ENCODE results near the gene STXBP6. TPM values are rescaled to one million over a fixed set of nuclear protein-coding genes. Genes with fewer than 3 reads are reported as not detected.

STXBP6 gene
- total and polyA plus RNA-seq, 2 experiments from 2014 or later, result 19.7 to 29.0 TPM

- H3K4me1 ChIP-seq (ENCODE audit: insufficient read depth), result no peaks in the 10 kb centered on the region
- no peaks in the 10 kb centered on the region for H3K27me3 Mint-ChIP-seq (ENCODE audit: insufficient read depth, low read depth, poor library complexity)
- no peaks in the 10 kb centered on the region for H3K27me3 ChIP-seq (ENCODE audit: insufficient read depth)
- H3K4me3 ChIP-seq, result no peak overlapping the region
- no peaks in the 10 kb centered on the region for H3K36me3 ChIP-seq (ENCODE audit: insufficient read depth)
- H3K9me3 Mint-ChIP-seq, result no peaks in the 10 kb centered on the region; the same call in 2 of the 3 replicates
- H3K27ac Mint-ChIP-seq, result no peak overlapping the region
- no peak for DNase-seq (ENCODE audit: low spot score)
- H2AFZ ChIP-seq, result no peak overlapping the region
- H4K20me1 ChIP-seq (replicated peaks; ENCODE audit: insufficient read depth), result peaks cover 8% of the 10 kb centered on the region; the same call in 1 of the 2 replicates
- TF ChIP-seq STAT1 (IDR thresholded peaks at IDR 0.05; ENCODE audit: unreplicated experiment) (no peak), CREB1 (CRISPR knock-in tag; IDR thresholded peaks at IDR 0.05; ENCODE audit: low read depth) (no peak), NANOG (IDR thresholded peaks at IDR 0.05; ENCODE audit: borderline replicate concordance) (no peak), JUNB (IDR thresholded peaks at IDR 0.05; ENCODE audit: unreplicated experiment) (no peak)
- TF ChIP-seq, protein P1, sequence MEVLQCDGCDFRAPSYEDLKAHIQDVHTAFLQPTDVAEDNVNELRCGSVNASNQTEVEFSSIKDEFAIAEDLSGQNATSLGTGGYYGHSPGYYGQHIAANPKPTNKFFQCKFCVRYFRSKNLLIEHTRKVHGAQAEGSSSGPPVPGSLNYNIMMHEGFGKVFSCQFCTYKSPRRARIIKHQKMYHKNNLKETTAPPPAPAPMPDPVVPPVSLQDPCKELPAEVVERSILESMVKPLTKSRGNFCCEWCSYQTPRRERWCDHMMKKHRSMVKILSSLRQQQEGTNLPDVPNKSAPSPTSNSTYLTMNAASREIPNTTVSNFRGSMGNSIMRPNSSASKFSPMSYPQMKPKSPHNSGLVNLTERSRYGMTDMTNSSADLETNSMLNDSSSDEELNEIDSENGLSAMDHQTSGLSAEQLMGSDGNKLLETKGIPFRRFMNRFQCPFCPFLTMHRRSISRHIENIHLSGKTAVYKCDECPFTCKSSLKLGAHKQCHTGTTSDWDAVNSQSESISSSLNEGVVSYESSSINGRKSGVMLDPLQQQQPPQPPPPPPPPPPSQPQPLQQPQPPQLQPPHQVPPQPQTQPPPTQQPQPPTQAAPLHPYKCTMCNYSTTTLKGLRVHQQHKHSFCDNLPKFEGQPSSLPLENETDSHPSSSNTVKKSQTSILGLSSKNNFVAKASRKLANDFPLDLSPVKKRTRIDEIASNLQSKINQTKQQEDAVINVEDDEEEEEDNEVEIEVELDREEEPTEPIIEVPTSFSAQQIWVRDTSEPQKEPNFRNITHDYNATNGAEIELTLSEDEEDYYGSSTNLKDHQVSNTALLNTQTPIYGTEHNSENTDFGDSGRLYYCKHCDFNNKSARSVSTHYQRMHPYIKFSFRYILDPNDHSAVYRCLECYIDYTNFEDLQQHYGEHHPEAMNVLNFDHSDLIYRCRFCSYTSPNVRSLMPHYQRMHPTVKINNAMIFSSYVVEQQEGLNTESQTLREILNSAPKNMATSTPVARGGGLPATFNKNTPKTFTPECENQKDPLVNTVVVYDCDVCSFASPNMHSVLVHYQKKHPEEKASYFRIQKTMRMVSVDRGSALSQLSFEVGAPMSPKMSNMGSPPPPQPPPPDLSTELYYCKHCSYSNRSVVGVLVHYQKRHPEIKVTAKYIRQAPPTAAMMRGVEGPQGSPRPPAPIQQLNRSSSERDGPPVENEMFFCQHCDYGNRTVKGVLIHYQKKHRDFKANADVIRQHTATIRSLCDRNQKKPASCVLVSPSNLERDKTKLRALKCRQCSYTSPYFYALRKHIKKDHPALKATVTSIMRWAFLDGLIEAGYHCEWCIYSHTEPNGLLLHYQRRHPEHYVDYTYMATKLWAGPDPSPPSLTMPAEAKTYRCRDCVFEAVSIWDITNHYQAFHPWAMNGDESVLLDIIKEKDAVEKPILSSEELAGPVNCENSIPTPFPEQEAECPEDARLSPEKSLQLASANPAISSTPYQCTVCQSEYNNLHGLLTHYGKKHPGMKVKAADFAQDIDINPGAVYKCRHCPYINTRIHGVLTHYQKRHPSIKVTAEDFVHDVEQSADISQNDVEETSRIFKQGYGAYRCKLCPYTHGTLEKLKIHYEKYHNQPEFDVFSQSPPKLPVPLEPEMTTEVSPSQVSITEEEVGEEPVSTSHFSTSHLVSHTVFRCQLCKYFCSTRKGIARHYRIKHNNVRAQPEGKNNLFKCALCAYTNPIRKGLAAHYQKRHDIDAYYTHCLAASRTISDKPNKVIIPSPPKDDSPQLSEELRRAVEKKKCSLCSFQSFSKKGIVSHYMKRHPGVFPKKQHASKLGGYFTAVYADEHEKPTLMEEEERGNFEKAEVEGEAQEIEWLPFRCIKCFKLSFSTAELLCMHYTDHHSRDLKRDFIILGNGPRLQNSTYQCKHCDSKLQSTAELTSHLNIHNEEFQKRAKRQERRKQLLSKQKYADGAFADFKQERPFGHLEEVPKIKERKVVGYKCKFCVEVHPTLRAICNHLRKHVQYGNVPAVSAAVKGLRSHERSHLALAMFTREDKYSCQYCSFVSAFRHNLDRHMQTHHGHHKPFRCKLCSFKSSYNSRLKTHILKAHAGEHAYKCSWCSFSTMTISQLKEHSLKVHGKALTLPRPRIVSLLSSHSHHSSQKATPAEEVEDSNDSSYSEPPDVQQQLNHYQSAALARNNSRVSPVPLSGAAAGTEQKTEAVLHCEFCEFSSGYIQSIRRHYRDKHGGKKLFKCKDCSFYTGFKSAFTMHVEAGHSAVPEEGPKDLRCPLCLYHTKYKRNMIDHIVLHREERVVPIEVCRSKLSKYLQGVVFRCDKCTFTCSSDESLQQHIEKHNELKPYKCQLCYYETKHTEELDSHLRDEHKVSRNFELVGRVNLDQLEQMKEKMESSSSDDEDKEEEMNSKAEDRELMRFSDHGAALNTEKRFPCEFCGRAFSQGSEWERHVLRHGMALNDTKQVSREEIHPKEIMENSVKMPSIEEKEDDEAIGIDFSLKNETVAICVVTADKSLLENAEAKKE (CRISPR knock-in tag; IDR thresholded peaks at IDR 0.05), result no peak
- no peaks in the 10 kb centered on the region for H3F3A ChIP-seq (replicated peaks; ENCODE audit: low read depth)
- peaks cover 10% of the 10 kb centered on the region for H3K4me1 Mint-ChIP-seq
- no peak overlapping the region for H3K4me2 ChIP-seq
- no peak for ATAC-seq
- no peaks in the 10 kb centered on the region for H3K79me2 ChIP-seq (replicated peaks; ENCODE audit: insufficient read depth)
- H3K27ac ChIP-seq (ENCODE audit: low read depth), result no peak overlapping the region
- no peak overlapping the region for H3K4me3 Mint-ChIP-seq
- no peaks in the 10 kb centered on the region; the same call in 1 of the 2 replicates for H3K9me2 ChIP-seq (ENCODE audit: insufficient read depth)
- no peaks in the 10 kb centered on the region for H3K36me3 Mint-ChIP-seq (ENCODE audit: low read depth)
Observed at GRCh38 chr14:24879661-24880386, 170.1 kb downstream of the STXBP6 start.

DNA sequence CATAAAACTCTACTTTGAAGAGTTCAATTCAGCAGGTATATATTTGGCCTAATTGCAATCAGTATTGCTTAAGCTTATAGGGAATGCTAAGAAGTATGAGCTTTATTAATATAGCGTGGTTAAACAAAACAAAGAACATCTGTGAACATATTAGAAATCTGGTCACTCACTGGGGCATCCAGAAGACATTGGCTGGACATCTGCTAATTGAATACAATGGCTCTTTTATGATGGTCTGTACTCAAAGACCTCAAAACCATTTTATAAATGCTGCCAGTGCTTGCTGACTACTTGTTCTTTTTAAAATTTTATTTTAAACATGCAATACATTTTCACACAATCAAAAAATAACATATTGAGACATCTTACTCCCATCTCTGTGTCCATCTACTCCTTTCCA, 173.0 kb downstream of the STXBP6 start:
- Histone ChIP-seq H3K27me3 (ENCODE audit: insufficient read depth) (no peaks in the 10 kb centered on the region), H3K4me3 (no peak overlapping the region), H3K27ac (ENCODE audit: low read depth) (no peak overlapping the region), H3K9me2 (ENCODE audit: insufficient read depth) (no peaks in the 10 kb centered on the region; the same call in 1 of the 2 replicates), H4K20me1 (replicated peaks; ENCODE audit: insufficient read depth) (peaks cover 8% of the 10 kb centered on the region; the same call in 1 of the 2 replicates), H3K4me1 (ENCODE audit: insufficient read depth) (no peaks in the 10 kb centered on the region), H3F3A (replicated peaks; ENCODE audit: low read depth) (no peaks in the 10 kb centered on the region), H3K79me2 (replicated peaks; ENCODE audit: insufficient read depth) (no peaks in the 10 kb centered on the region), H3K4me2 (no peak overlapping the region), H2AFZ (no peak overlapping the region), H3K36me3 (ENCODE audit: insufficient read depth) (no peaks in the 10 kb centered on the region)
- Mint-ChIP-seq H3K4me1 (peaks cover 10% of the 10 kb centered on the region), H3K27ac (no peak overlapping the region; the same call in 1 of the 2 replicates), H3K4me3 (no peak overlapping the region), H3K36me3 (ENCODE audit: low read depth) (no peaks in the 10 kb centered on the region), H3K27me3 (ENCODE audit: insufficient read depth, low read depth, poor library complexity) (no peaks in the 10 kb centered on the region), H3K9me3 (no peaks in the 10 kb centered on the region; the same call in 2 of the 3 replicates)
- DNase-seq (ENCODE audit: low spot score) (no peak), ATAC-seq (no peak)
- no peak for TF ChIP-seq CREB1 (CRISPR knock-in tag; IDR thresholded peaks at IDR 0.05; ENCODE audit: low read depth)
- TF ChIP-seq, protein P2, sequence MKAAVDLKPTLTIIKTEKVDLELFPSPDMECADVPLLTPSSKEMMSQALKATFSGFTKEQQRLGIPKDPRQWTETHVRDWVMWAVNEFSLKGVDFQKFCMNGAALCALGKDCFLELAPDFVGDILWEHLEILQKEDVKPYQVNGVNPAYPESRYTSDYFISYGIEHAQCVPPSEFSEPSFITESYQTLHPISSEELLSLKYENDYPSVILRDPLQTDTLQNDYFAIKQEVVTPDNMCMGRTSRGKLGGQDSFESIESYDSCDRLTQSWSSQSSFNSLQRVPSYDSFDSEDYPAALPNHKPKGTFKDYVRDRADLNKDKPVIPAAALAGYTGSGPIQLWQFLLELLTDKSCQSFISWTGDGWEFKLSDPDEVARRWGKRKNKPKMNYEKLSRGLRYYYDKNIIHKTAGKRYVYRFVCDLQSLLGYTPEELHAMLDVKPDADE (IDR thresholded peaks at IDR 0.05), result no peak
- no peak for TF ChIP-seq ZNF114 (CRISPR knock-in tag; IDR thresholded peaks at IDR 0.05)
- no peak for TF ChIP-seq EZH2 (IDR thresholded peaks at IDR 0.05; ENCODE audit: low read depth, unreplicated experiment)
- no peak for TF ChIP-seq ZNF331 (CRISPR knock-in tag; IDR thresholded peaks at IDR 0.05; ENCODE audit: low read depth)
- TF ChIP-seq POLR2AphosphoS5 (IDR thresholded peaks at IDR 0.05; ENCODE audit: low read depth), result no peak
- no peak for TF ChIP-seq STAT1 (IDR thresholded peaks at IDR 0.05; ENCODE audit: unreplicated experiment)
- TF ChIP-seq EZH2phosphoT487 (IDR thresholded peaks at IDR 0.05; ENCODE audit: unreplicated experiment), result no peak

All from GM23338 (cell line).